ENCODE data around the gene NUP188. TPM values are rescaled to one million over a fixed set of nuclear protein-coding genes. Genes with fewer than 3 reads are reported as not detected.

The NUP188 gene
- total RNA-seq, 4 donors from 2014 or later = 18.0 to 79.3 (median 38.4) TPM

DNA sequence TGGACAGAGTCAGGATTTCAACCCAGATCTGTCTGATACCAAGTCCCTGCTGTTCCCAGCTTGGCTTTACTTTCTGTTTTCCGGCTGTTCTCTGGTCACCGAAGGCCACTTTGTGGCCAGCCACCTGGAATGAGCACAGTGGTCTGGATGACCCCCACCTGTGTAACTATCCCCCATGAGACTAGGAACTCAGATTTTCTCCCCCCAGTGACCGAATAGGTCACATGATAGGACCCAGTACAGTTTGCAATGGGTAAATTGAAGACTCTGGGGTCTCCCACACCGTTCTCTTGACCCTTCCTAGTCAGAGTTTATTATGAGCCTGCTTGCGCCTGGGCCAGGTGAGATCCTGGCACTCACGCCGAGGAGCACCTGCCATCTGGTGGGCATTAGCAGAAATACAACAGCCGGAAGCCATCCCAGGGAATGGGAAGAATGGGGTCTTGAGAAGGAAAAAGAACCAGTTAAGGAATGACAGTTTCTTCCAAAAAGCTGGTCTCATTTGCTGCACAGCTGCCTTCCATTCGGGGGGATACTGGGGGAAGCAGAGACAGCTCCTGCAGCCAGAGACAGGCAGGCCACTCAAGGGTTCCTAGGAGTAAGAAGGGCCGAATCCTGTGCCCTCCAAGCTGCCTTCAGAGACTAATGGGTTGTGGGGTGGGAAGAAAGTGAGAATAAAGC is 19.6 kb upstream of the NUP188 start:
- Histone ChIP-seq H3K4me3 (no peak overlapping the region), H3K4me1 (peaks cover 0 to 11% (median 0%) of the 10 kb centered on the region in 4 donors), H3K36me3 (no peaks in the 10 kb centered on the region), H3K27me3 (no peaks in the 10 kb centered on the region), H3K27ac (no peak overlapping the region), H3K9me3 (no peaks in the 10 kb centered on the region)
- DNase-seq = peak; percentile 54
- intact Hi-C loops (cut with DNase I; ENCODE audit: low total_unique reads) = loop anchor here (1.0 kb wide), 1 partner anchor 65 kb away; no protein-coding TSS in a partner anchor
- TF ChIP-seq, protein P1, sequence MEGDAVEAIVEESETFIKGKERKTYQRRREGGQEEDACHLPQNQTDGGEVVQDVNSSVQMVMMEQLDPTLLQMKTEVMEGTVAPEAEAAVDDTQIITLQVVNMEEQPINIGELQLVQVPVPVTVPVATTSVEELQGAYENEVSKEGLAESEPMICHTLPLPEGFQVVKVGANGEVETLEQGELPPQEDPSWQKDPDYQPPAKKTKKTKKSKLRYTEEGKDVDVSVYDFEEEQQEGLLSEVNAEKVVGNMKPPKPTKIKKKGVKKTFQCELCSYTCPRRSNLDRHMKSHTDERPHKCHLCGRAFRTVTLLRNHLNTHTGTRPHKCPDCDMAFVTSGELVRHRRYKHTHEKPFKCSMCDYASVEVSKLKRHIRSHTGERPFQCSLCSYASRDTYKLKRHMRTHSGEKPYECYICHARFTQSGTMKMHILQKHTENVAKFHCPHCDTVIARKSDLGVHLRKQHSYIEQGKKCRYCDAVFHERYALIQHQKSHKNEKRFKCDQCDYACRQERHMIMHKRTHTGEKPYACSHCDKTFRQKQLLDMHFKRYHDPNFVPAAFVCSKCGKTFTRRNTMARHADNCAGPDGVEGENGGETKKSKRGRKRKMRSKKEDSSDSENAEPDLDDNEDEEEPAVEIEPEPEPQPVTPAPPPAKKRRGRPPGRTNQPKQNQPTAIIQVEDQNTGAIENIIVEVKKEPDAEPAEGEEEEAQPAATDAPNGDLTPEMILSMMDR (IDR thresholded peaks at IDR 0.05) = peak; percentile 83 to 93 (median 88)
- no peak for TF ChIP-seq POLR2A (IDR thresholded peaks at IDR 0.05)
- 24% methylated on average over 10 of the region's 10 CpGs; no CpG with 5 or more reads in 1 of the 2 donors for WGBS, 2 donors (ENCODE audit: low coverage in 1 of 2)
- in situ Hi-C loops (cut with MboI; ENCODE audit: low pct_ligation_motif_present in 1 of 4, low pct_unique_long_range_greater_than_20kb in 1 of 4, low sequenced_read_pairs in 3 of 4) = loop anchor here in 3 of 4 donors (5.0 to 10.0 kb wide), 2 partner anchors 63 to 66 kb away; no protein-coding TSS in a partner anchor

DNA sequence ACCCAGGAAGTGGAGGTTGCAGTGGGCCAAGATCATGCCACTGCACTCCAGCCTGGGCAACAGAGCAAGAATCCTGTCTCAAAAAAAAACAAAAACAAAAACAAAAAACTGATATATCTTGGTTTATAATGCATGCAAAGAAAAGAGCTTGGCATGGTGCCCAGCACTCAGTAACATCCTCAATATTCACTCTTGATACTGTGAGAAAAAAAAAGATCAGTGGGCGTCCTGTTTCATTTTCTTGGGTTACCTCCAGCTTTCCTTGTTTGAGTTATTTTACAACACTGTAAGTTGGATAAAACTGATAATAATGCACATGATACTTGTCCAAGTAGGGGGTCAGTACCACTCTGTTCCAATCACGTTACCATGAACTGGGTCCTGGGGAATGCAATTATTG is 18.9 kb upstream of the NUP188 start:
- no peak overlapping the region for H3K4me3 ChIP-seq
- peaks cover 0 to 6% (median 0%) of the 10 kb centered on the region in 4 donors for H3K4me1 ChIP-seq
- H3K36me3 ChIP-seq = no peaks in the 10 kb centered on the region
- intact Hi-C loops (cut with DNase I; ENCODE audit: low total_unique reads) = loop anchor here (1.0 kb wide), 1 partner anchor 65 kb away; no protein-coding TSS in a partner anchor
- DNase-seq = no peak
- no peaks in the 10 kb centered on the region for H3K27me3 ChIP-seq
- no peak overlapping the region for H3K27ac ChIP-seq
- no peak for TF ChIP-seq POLR2A (IDR thresholded peaks at IDR 0.05)
- 50 to 68% methylated on average over 1 to 2 of the region's 2 CpGs for WGBS, 2 donors (ENCODE audit: low coverage in 1 of 2)
- no peaks in the 10 kb centered on the region for H3K9me3 ChIP-seq
- in situ Hi-C loops (cut with MboI; ENCODE audit: low pct_ligation_motif_present in 1 of 4, low pct_unique_long_range_greater_than_20kb in 1 of 4, low sequenced_read_pairs in 3 of 4) = loop anchor here in 3 of 4 donors (5.0 to 10.0 kb wide), 2 partner anchors 64 to 66 kb away; no protein-coding TSS in a partner anchor

DNA sequence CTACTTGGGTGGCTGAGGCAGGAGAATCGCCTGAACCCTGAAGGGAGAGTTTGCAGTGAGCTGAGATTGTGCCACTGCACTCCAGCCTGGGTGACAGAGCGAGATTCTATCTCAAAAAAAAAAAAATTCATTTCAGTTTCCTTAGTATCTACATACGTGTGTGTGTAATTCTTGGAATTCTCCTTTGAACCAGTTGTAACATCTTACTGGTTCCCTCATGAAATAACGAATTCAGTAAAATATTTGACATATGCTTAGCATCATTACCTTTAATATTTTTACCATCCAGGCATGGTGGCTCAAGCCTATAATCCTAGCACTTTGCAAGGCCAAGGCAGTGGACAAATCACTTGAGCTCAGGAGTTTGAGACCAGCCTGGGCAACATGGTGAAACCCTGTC is 17.9 kb upstream of the NUP188 start:
- Histone ChIP-seq H3K4me1 (peaks cover 0 to 6% (median 0%) of the 10 kb centered on the region in 4 donors), H3K9me3 (no peaks in the 10 kb centered on the region), H3K36me3 (no peaks in the 10 kb centered on the region), H3K27ac (no peak overlapping the region), H3K27me3 (no peaks in the 10 kb centered on the region), H3K4me3 (no peak overlapping the region)
- intact Hi-C loops (cut with DNase I; ENCODE audit: low total_unique reads) = no loop called here
- no peak for TF ChIP-seq POLR2AphosphoS5 (IDR thresholded peaks at IDR 0.05)
- no peak for TF ChIP-seq EP300 (IDR thresholded peaks at IDR 0.05; ENCODE audit: low read depth)
- TF ChIP-seq, protein P1 (IDR thresholded peaks at IDR 0.05) = no peak
- in situ Hi-C loops (cut with MboI; ENCODE audit: low pct_ligation_motif_present in 1 of 4, low pct_unique_long_range_greater_than_20kb in 1 of 4, low sequenced_read_pairs in 3 of 4) = loop anchor here in 3 of 4 donors (5.0 to 10.0 kb wide), 2 partner anchors 65 to 67 kb away; no protein-coding TSS in a partner anchor
- DNase-seq = no peak
- 88 to 89% methylated on average over 4 of the region's 4 CpGs for WGBS, 2 donors (ENCODE audit: low coverage in 1 of 2)

DNA sequence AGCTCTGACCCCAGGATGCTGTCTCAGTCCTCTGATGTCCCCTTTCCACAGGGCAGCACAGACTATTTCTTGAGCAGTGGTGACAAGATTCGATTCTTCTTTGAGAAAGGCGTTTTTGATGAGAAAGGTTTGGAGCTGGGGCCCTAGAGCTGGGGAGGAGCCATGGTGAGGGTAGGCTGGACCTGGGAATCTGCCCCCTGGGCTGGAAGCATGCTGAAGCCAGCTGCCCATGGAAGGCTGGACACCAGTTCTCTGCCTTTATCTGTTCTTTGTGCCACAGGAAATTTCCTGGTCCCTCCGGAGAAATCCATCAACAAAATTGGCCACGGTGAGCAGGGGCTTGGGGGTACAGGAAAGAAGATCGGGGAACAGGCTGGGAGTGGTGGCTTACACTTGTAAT is 13.8 kb upstream of the NUP188 start:
- Histone ChIP-seq H3K36me3 (no peaks in the 10 kb centered on the region), H3K4me1 (no peaks in the 10 kb centered on the region), H3K27ac (no peak overlapping the region), H3K27me3 (no peaks in the 10 kb centered on the region), H3K9me3 (no peaks in the 10 kb centered on the region), H3K4me3 (no peak overlapping the region)
- no peak for DNase-seq
- in situ Hi-C loops (cut with MboI; ENCODE audit: low pct_ligation_motif_present in 1 of 4, low pct_unique_long_range_greater_than_20kb in 1 of 4, low sequenced_read_pairs in 3 of 4) (no loop called here), intact Hi-C loops (cut with DNase I; ENCODE audit: low total_unique reads) (no loop called here)
- 89% methylated on average over 5 of the region's 5 CpGs; no CpG with 5 or more reads in 1 of the 2 donors for WGBS, 2 donors (ENCODE audit: low coverage in 1 of 2)
- no peak for TF ChIP-seq POLR2AphosphoS5 (IDR thresholded peaks at IDR 0.05)
- no peak for TF ChIP-seq EP300 (IDR thresholded peaks at IDR 0.05; ENCODE audit: low read depth)
- TF ChIP-seq, protein P1 (IDR thresholded peaks at IDR 0.05) = no peak
- TF ChIP-seq POLR2A (IDR thresholded peaks at IDR 0.05) = no peak

Data from transverse colon (tissue), 4 donors.